GM12878 (cell line): ENCODE results near the gene BRF1. TPM values are rescaled to one million over a fixed set of nuclear protein-coding genes. Genes with fewer than 3 reads are reported as not detected.

Source experiments
- ATAC-seq: fragments of 200-7000 bp; cut with Tn5 transposase; 3 replicates; pipeline ENCODE4 v1.9.1; 2020; ENCODE audit warnings: mild to moderate bottlenecking, moderate library complexity
- BruUV-seq: library from RNA; stranded (reverse); fragments of 400-500 nt; replicated peaks from 2 replicates; lab custom pipeline; 2021; lab: Mats Ljungman, UMichigan
- CTCF ChIA-PET: fragments of 300-600 bp; sonication (Branson Sonifier 250); formaldehyde crosslinking; extraction: SDS; loops from one replicate; lab custom pipeline; 2021; ENCODE audit warnings: inconsistent platforms; lab: Yijun Ruan, JAX
- POLR2A ChIA-PET: fragments of 350-600 bp; formaldehyde crosslinking; extraction: SDS; loops from one replicate; lab custom pipeline; 2021; ENCODE audit warnings: inconsistent platforms; lab: Charles Lee
- RAD21 ChIA-PET: fragments of 300-600 bp; sonication (Branson Sonifier 250); formaldehyde crosslinking; loops from one replicate; lab custom pipeline; 2023; ENCODE audit warnings: antibody characterized with exemption; ENCODE audit not compliant: unreplicated experiment; lab: Charles Lee
- SMC1A ChIA-PET: fragments of 300-600 bp; sonication (Branson Sonifier 250); formaldehyde crosslinking; loops from one replicate; lab custom pipeline; 2023; ENCODE audit not compliant: unreplicated experiment, uncharacterized antibody; lab: Charles Lee
- DNase-seq: peaks from one replicate; pipeline ENCODE4 v3.0.0-alpha.2; 2011; ENCODE audit warnings: low read depth, low spot score
- FAIRE-seq: peaks from 3 replicates; lab custom pipeline; 2011; peaks lifted over from hg19 to GRCh38; lab: Jason Lieb, UNC
- H2AFZ ChIP-seq: 2 replicates; pipeline ENCODE4 v1.6.0; 2011; ENCODE audit warnings: low read depth, low read length, control low read depth; ENCODE audit not compliant: control insufficient read depth
- H3K27ac ChIP-seq: 2 replicates; pipeline ENCODE4 v1.5.1; 2011; ENCODE audit warnings: control low read depth; ENCODE audit not compliant: control insufficient read depth, insufficient read depth
- H3K27me3 ChIP-seq, 2 experiments: replicated peaks in 1 of 2; 2 replicates each; pipeline versions ENCODE4 v1.6.0 to v1.6.1; 2011; ENCODE audit warnings: low read length in 1 of 2; ENCODE audit not compliant: control insufficient read depth in 2 of 2, insufficient read depth in 2 of 2
- H3K36me3 ChIP-seq, 2 experiments: 2 replicates each; pipeline ENCODE4 v1.5.1; 2011; ENCODE audit warnings: low read length in 1 of 2; ENCODE audit not compliant: control insufficient read depth in 2 of 2, insufficient read depth in 2 of 2
- H3K4me1 ChIP-seq: 2 replicates; pipeline ENCODE4 v1.6.1; 2011; ENCODE audit warnings: mild to moderate bottlenecking, low read length, moderate library complexity, mixed read lengths; ENCODE audit not compliant: control insufficient read depth, insufficient read depth
- H3K4me2 ChIP-seq: 2 replicates; pipeline ENCODE4 v1.6.0; 2011; ENCODE audit warnings: control low read depth; ENCODE audit not compliant: control insufficient read depth, insufficient read depth
- H3K4me3 ChIP-seq: fragments of 200-600 bp; sonication (generic); 2 replicates; pipeline ENCODE4 v1.5.1; 2016
- H3K79me2 ChIP-seq: 2 replicates; pipeline ENCODE4 v1.6.0; 2011; ENCODE audit warnings: low read length; ENCODE audit not compliant: control insufficient read depth, insufficient read depth
- H3K9ac ChIP-seq: 2 replicates; pipeline ENCODE4 v1.8.0; 2011; ENCODE audit warnings: low read length, control low read depth, mixed read lengths; ENCODE audit not compliant: control insufficient read depth, insufficient read depth
- H3K9me3 ChIP-seq: replicated peaks from 3 replicates; pipeline ENCODE4 v1.5.1; 2011; ENCODE audit warnings: mild to moderate bottlenecking, low read length; ENCODE audit not compliant: control insufficient read depth, insufficient read depth
- H4K20me1 ChIP-seq: 2 replicates; pipeline ENCODE4 v1.6.0; 2011; ENCODE audit not compliant: control insufficient read depth, insufficient read depth
- BCLAF1 ChIP-seq: fragments of 450-650 bp; IDR thresholded peaks from 2 replicates; pipeline ENCODE4 v1.6.1; 2017; ENCODE audit warnings: antibody characterized with exemption, mild to moderate bottlenecking, moderate library complexity
- ELK1 ChIP-seq: IDR thresholded peaks from 2 replicates; pipeline ENCODE4 v1.6.1; 2012; ENCODE audit warnings: low read depth, low read length, improper control_type of control experiment
- MAX ChIP-seq: IDR thresholded peaks from 2 replicates; pipeline ENCODE4 v1.6.1; 2012; ENCODE audit warnings: low read depth, low read length, improper control_type of control experiment
- MEF2B ChIP-seq: fragments of 450-650 bp; IDR thresholded peaks from 2 replicates; pipeline ENCODE4 v1.6.1; 2018; ENCODE audit warnings: mild to moderate bottlenecking, moderate library complexity; ENCODE audit not compliant: partially characterized antibody, poor library complexity, severe bottlenecking
- TARDBP ChIP-seq: IDR thresholded peaks from 2 replicates; pipeline ENCODE4 v1.6.1; 2016; ENCODE audit warnings: borderline replicate concordance
- TCF3 ChIP-seq: IDR thresholded peaks from 2 replicates; pipeline ENCODE4 v1.6.1; 2012; ENCODE audit warnings: low read depth, mild to moderate bottlenecking, low read length, borderline replicate concordance; ENCODE audit not compliant: insufficient read depth
- ZBTB40 ChIP-seq: fragments of 450-650 bp; IDR thresholded peaks from 2 replicates; pipeline ENCODE4 v1.6.1; 2016; ENCODE audit warnings: mild to moderate bottlenecking, moderate library complexity, borderline replicate concordance
- ZNF384 ChIP-seq: IDR thresholded peaks from 2 replicates; pipeline ENCODE4 v1.6.1; 2012; ENCODE audit warnings: low read depth, mild to moderate bottlenecking, low read length, improper control_type of control experiment, borderline replicate concordance
- WGBS: methylation state at CpG from one replicate; pipeline ENCODE4 v1.1.6; 2016; ENCODE audit warnings: low lambda C conversion rate; ENCODE audit not compliant: insufficient replicate concordance, insufficient coverage; ENCODE audit errors: missing lambda C conversion rate; 5-methylcytosine and 5-hydroxymethylcytosine counted together
- in situ Hi-C: fragments of 300-500 bp; cut with MboI; formaldehyde crosslinking; loops from 9 replicates; pipeline ENCODE4 v1.14.3; 2018; ENCODE audit warnings: mixed read lengths
- intact Hi-C: fragments of 100-400 bp; cut with micrococcal nuclease; formaldehyde crosslinking; loops from one replicate; pipeline ENCODE4 v1.14.2; 2022; ENCODE audit not compliant: unreplicated experiment
- polyA plus RNA-seq, 11 experiments: library from polyadenylated mRNA; depleted of rRNA in 4 of 11; unstranded in 6 of 11; stranded (reverse) in 5 of 11; fragments of >200 nt; fragmentation: Nextera tagmentation in 4 of 11; fragmentation: Illumina TruSeq in 1 of 11; extraction: Ambion mirVana in 4 of 11; extraction: Trizol in 1 of 11; gene quantifications; 1 replicate in 1 of 11; 2 replicates in 10 of 11; pipeline versions ENCODE4 v1.2.1 to v1.2.3, GENCODE V29; 2011 to 2016; ENCODE audit warnings: inconsistent platforms in 2 of 11, missing spikeins in 2 of 11, low read depth in 1 of 11
- total RNA-seq, 4 experiments: library from RNA; depleted of rRNA in 3 of 4; stranded (reverse); fragments of >200 nt in 3 of 4; fragmentation: Illumina TruSeq in 1 of 4; extraction: Trizol in 1 of 4; gene quantifications; 2 replicates each; pipeline versions ENCODE4 v1.2.1 to v1.2.3, GENCODE V29; 2013 to 2021

BRF1 gene
- total and polyA plus RNA-seq, 10 of the 15 experiments (the other 5 are each of a cell fraction or from before 2014, with no cell fraction given), result 0.21 to 33.5 (median 10.7) TPM

GRCh38 chr14:105287249-105288102, 13.3 kb downstream of the BRF1 start:
- Histone ChIP-seq H3K9me3 (no peaks in the 10 kb centered on the region), H3K79me2 (peaks cover 17% of the 10 kb centered on the region), H3K27me3 (no peaks in the 10 kb centered on the region), H3K4me2 (no peak overlapping the region), H3K36me3 (peaks cover 0 to 6% of the 10 kb centered on the region in 2 experiments; a peak in 3 of 4 replicates), H3K4me1 (peaks cover 21% of the 10 kb centered on the region), H2AFZ (no peak overlapping the region), H3K27ac (no peak overlapping the region), H4K20me1 (no peaks in the 10 kb centered on the region), H3K4me3 (no peak overlapping the region), H3K9ac (no peak overlapping the region)
- DNase-seq, result no peak
- ChIA-PET CTCF (no interaction called here), POLR2A (no interaction called here), SMC1A (no interaction called here), RAD21 (no interaction called here)
- 91% methylated on average over 24 of the region's 24 CpGs for WGBS
- no peak for TF ChIP-seq TARDBP
- no peak for TF ChIP-seq BCLAF1
- TF ChIP-seq MAX, result no peak
- no peak for TF ChIP-seq TCF3
- TF ChIP-seq MEF2B, result no peak
- TF ChIP-seq ELK1, result no peak
- TF ChIP-seq ZBTB40, result no peak
- no peak for TF ChIP-seq ZNF384
- intact Hi-C loops, result no loop called here
- in situ Hi-C loops, result no loop called here
- FAIRE-seq, result no peak
- BruUV-seq, result no TSS peak
- ATAC-seq, result no peak
